Measurements from ENCODE around the gene U2AF2. TPM values are rescaled to one million over a fixed set of nuclear protein-coding genes. Genes with fewer than 3 reads are reported as not detected.
A peak's percentile ranks its signal among the peaks of the same experiment; 100 is the strongest.

U2AF2 gene
- polyA plus RNA-seq, 1 of the 3 experiments (the other 2 are of a cell fraction), result 321 TPM

- H3K36me3 ChIP-seq (replicated peaks in 1 of 2; ENCODE audit: control insufficient read depth in 1 of 2, insufficient read depth in 2 of 2, low read length in 1 of 2), result peaks cover 4 to 13% of the 10 kb centered on the region in 2 experiments
- peak within 1 kb of the TSS; percentile 53 to 81 for H3K4me3 ChIP-seq (ENCODE audit: low read depth in 2 of 2, low read length in 1 of 2)
- WGBS (ENCODE audit: low lambda C conversion rate), result 7% methylated on average over 47 of the region's 56 CpGs
- H3K9ac ChIP-seq, result peak within 1 kb of the TSS; percentile 86
- H3K27ac ChIP-seq (ENCODE audit: low read depth in 2 of 2, low read length in 1 of 2), result peak within 1 kb of the TSS; percentile 85 to 88
- no peaks in the 10 kb centered on the region for H4K20me1 ChIP-seq (ENCODE audit: insufficient read depth)
- H3K79me2 ChIP-seq (ENCODE audit: insufficient read depth), result peaks cover 82% of the 10 kb centered on the region
- no peaks in the 10 kb centered on the region for H3K9me2 ChIP-seq
- H3K27me3 ChIP-seq (ENCODE audit: insufficient read depth), result no peaks in the 10 kb centered on the region
- DNase-seq, result peak; percentile 90
- peaks cover 42% of the 10 kb centered on the region for H3F3A ChIP-seq (replicated peaks; ENCODE audit: insufficient read depth)
- H3K4me2 ChIP-seq, result peak within 1 kb of the TSS; percentile 95
- peaks cover 21 to 43% of the 10 kb centered on the region in 2 experiments; a peak in 2 of 4 replicates for H3K4me1 ChIP-seq (ENCODE audit: control insufficient read depth in 1 of 2, insufficient read depth in 2 of 2, low read depth in 1 of 2, low read length in 1 of 2)
- CTCF ChIA-PET, result interaction anchor here (1.2 to 3.9 kb wide), 4 partner anchors 11 to 37 kb away, joined by 3 to 22 read pairs (median 7); partner anchors contain the start of gene U2AF2
- H2AFZ ChIP-seq (ENCODE audit: low read depth), result no peak within 1 kb of the TSS
- no peaks in the 10 kb centered on the region for H3K9me3 ChIP-seq
- POLR2A ChIA-PET, result interaction anchor here (1.2 kb wide), 1 partner anchor 11 kb away, joined by 4 read pairs; the partner anchor contains the start of gene U2AF2
- no peak; the same call in 1 of the 2 replicates for TF ChIP-seq RXRA (IDR thresholded peaks at IDR 0.05; ENCODE audit: borderline replicate concordance, low read depth)
- TF ChIP-seq, protein P1, sequence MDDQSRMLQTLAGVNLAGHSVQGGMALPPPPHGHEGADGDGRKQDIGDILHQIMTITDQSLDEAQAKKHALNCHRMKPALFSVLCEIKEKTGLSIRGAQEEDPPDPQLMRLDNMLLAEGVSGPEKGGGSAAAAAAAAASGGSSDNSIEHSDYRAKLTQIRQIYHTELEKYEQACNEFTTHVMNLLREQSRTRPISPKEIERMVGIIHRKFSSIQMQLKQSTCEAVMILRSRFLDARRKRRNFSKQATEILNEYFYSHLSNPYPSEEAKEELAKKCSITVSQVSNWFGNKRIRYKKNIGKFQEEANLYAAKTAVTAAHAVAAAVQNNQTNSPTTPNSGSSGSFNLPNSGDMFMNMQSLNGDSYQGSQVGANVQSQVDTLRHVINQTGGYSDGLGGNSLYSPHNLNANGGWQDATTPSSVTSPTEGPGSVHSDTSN (IDR thresholded peaks at IDR 0.05), result peak; percentile 57
- TF ChIP-seq ELF1 (IDR thresholded peaks at IDR 0.05), result peak; percentile 62
- peak; percentile 79 for TF ChIP-seq CHD2 (IDR thresholded peaks at IDR 0.05; ENCODE audit: low read length, partially characterized antibody)
- TF ChIP-seq POLR2AphosphoS5 (IDR thresholded peaks at IDR 0.05; ENCODE audit: low read depth, low read length), result 0 out of 2 replicates have a peak, but pooled peaks have one; percentile 46
- peak; percentile 42; the same call in 1 of the 2 replicates for TF ChIP-seq USF1 (IDR thresholded peaks at IDR 0.05; ENCODE audit: borderline replicate concordance, low read depth)
- 0 out of 2 replicates have a peak, but pooled peaks have one; percentile 38 for TF ChIP-seq REST (IDR thresholded peaks at IDR 0.05; ENCODE audit: low read depth, low read length)
- TF ChIP-seq RCOR1 (IDR thresholded peaks at IDR 0.05; ENCODE audit: low read length), result no peak
- peak; percentile 74; the same call in 1 of the 2 replicates for TF ChIP-seq SIN3A (IDR thresholded peaks at IDR 0.05; ENCODE audit: borderline replicate concordance, low read depth, low read length)
- TF ChIP-seq TCF12 (IDR thresholded peaks at IDR 0.05), result peak; percentile 21; the same call in 1 of the 2 replicates
- TF ChIP-seq TEAD4 (IDR thresholded peaks at IDR 0.05; ENCODE audit: borderline replicate concordance, insufficient read depth), result 0 out of 2 replicates have a peak, but pooled peaks have one; percentile 19
- peak; percentile 18; the same call in 1 of the 2 replicates for TF ChIP-seq FOSL2 (IDR thresholded peaks at IDR 0.05; ENCODE audit: borderline replicate concordance, low read depth)
- TF ChIP-seq EP300 (IDR thresholded peaks at IDR 0.05; ENCODE audit: borderline replicate concordance in 1 of 2, low read depth in 1 of 2, low read length in 1 of 2), result peak in 1 of 2 experiments; percentile 34; a peak in 1 of 4 replicates
- TF ChIP-seq TAF1 (IDR thresholded peaks at IDR 0.05; ENCODE audit: borderline replicate concordance, low read depth, low read length), result peak; percentile 79
- TF ChIP-seq JUND (IDR thresholded peaks at IDR 0.05), result peak; percentile 40; the same call in 1 of the 2 replicates
- TF ChIP-seq FOXJ3 (CRISPR knock-in tag; IDR thresholded peaks at IDR 0.05), result no peak
- no peak for TF ChIP-seq NRF1 (IDR thresholded peaks at IDR 0.05; ENCODE audit: low read depth, low read length)
- TF ChIP-seq ZBTB33 (IDR thresholded peaks at IDR 0.05; ENCODE audit: borderline replicate concordance, low read depth), result 0 out of 2 replicates have a peak, but pooled peaks have one; percentile 38
- TF ChIP-seq MXI1 (IDR thresholded peaks at IDR 0.05; ENCODE audit: low read depth, low read length), result peak; percentile 78
- TF ChIP-seq, protein P2, sequence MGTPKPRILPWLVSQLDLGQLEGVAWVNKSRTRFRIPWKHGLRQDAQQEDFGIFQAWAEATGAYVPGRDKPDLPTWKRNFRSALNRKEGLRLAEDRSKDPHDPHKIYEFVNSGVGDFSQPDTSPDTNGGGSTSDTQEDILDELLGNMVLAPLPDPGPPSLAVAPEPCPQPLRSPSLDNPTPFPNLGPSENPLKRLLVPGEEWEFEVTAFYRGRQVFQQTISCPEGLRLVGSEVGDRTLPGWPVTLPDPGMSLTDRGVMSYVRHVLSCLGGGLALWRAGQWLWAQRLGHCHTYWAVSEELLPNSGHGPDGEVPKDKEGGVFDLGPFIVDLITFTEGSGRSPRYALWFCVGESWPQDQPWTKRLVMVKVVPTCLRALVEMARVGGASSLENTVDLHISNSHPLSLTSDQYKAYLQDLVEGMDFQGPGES (IDR thresholded peaks at IDR 0.05; ENCODE audit: low read depth, low read length), result no peak
- TF ChIP-seq YY1 (IDR thresholded peaks at IDR 0.05; ENCODE audit: low read depth), result peak; percentile 67; the same call in 1 of the 2 replicates
- TF ChIP-seq MEF2A (IDR thresholded peaks at IDR 0.05; ENCODE audit: borderline replicate concordance, low read depth), result no peak
- peak; percentile 79 for TF ChIP-seq GABPA (IDR thresholded peaks at IDR 0.05; ENCODE audit: low read depth)
These were observed 11.6 kb upstream of the U2AF2 start, which contains the start of gene ZNF581 for GRCh38 chr19:55643003-55643886. Gene ZNF581, plus strand, starts transcription at chr19:55643649. Its CDS starts 923 bp downstream, at chr19:55644572.
